Measurements from ENCODE around the gene PKD2L1. TPM values are rescaled to one million over a fixed set of nuclear protein-coding genes. Genes with fewer than 3 reads are reported as not detected.
"Not testable (repeated sequence)": the region's sequence is repeated elsewhere in the genome, so short reads cannot be mapped to it uniquely, and the experiment has no call there.

Gene PKD2L1
- polyA plus RNA-seq, 1 donor (not counting 4 experiments of a cell fraction or from before 2014, with no cell fraction given), result not detected

DNA sequence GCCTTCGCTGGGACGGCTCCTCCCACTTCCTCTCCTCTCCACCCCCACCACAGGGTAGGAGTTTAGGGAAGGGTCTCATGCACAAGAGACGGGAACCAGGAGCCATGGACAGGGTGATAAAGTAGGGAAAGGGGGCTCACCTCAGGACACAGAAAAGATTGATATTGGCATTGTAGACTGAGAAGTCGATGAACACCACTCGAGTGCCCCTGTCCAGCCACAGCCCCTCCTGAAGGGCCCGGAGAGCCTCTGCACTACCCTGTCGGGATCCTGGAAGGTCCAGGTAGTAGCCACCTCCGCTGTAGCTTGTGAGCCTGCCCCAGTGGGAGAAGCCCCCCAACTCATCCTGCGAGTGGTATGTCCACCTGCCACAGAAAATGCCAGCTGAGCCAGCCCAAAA, 32.8 kb downstream of the PKD2L1 start:
- no peaks in the 10 kb centered on the region for H3K36me3 ChIP-seq (ENCODE audit: control insufficient read depth in 2 of 2, extremely low read depth in 1 of 2, insufficient read depth in 2 of 2, low read length in 2 of 2)
- dilution Hi-C loops (cut with MboI; ENCODE audit: extremely low pct_ligation_motif_present, low sequenced_read_pairs), result no loop called here
- no peaks in the 10 kb centered on the region for H3K4me1 ChIP-seq (ENCODE audit: control insufficient read depth, extremely low read depth, insufficient read depth, low read length)
- no peak for DNase-seq (ENCODE audit: low read depth, low spot score)
- H3K9me3 ChIP-seq (ENCODE audit: control insufficient read depth, low read depth, low read length), result no peaks in the 10 kb centered on the region
- no peak for TF ChIP-seq EZH2 (IDR thresholded peaks at IDR 0.05; ENCODE audit: low read length)
- TF ChIP-seq, protein P1, sequence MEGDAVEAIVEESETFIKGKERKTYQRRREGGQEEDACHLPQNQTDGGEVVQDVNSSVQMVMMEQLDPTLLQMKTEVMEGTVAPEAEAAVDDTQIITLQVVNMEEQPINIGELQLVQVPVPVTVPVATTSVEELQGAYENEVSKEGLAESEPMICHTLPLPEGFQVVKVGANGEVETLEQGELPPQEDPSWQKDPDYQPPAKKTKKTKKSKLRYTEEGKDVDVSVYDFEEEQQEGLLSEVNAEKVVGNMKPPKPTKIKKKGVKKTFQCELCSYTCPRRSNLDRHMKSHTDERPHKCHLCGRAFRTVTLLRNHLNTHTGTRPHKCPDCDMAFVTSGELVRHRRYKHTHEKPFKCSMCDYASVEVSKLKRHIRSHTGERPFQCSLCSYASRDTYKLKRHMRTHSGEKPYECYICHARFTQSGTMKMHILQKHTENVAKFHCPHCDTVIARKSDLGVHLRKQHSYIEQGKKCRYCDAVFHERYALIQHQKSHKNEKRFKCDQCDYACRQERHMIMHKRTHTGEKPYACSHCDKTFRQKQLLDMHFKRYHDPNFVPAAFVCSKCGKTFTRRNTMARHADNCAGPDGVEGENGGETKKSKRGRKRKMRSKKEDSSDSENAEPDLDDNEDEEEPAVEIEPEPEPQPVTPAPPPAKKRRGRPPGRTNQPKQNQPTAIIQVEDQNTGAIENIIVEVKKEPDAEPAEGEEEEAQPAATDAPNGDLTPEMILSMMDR (optimal IDR thresholded peaks at IDR 0.05 in 1 of 3, IDR thresholded peaks at IDR 0.05 in 1 of 3, conservative IDR thresholded peaks at IDR 0.05 in 1 of 3; ENCODE audit: extremely low read depth in 1 of 3, insufficient read depth in 2 of 3, low read length in 3 of 3), result no peak
- no peak overlapping the region for H3K4me2 ChIP-seq (ENCODE audit: control insufficient read depth, extremely low read depth, insufficient read depth, low read depth, low read length)
- no peaks in the 10 kb centered on the region for H4K20me1 ChIP-seq (ENCODE audit: control insufficient read depth, extremely low read depth, insufficient read depth, low read length)
- no peaks in the 10 kb centered on the region for H3K9me1 ChIP-seq (ENCODE audit: control insufficient read depth, extremely low read depth, insufficient read depth, low read length)
- H3K27me3 ChIP-seq (ENCODE audit: control insufficient read depth, extremely low read depth, insufficient read depth, low read length), result peaks cover 5% of the 10 kb centered on the region
- no peak overlapping the region for H3K27ac ChIP-seq (ENCODE audit: control insufficient read depth, insufficient read depth, low read length)
- H3K9ac ChIP-seq (ENCODE audit: control insufficient read depth, extremely low read depth, insufficient read depth, low read length), result no peak overlapping the region
- no peaks in the 10 kb centered on the region for H3K79me2 ChIP-seq (ENCODE audit: control insufficient read depth, insufficient read depth, low read length)
- no peak overlapping the region for H2AFZ ChIP-seq (ENCODE audit: control insufficient read depth, low read length)
- H3K4me3 ChIP-seq (ENCODE audit: control insufficient read depth in 2 of 3, extremely low read depth in 1 of 3, insufficient read depth in 2 of 3, low read depth in 1 of 3, low read length in 3 of 3), result no peak overlapping the region
- no peak for FAIRE-seq

DNA sequence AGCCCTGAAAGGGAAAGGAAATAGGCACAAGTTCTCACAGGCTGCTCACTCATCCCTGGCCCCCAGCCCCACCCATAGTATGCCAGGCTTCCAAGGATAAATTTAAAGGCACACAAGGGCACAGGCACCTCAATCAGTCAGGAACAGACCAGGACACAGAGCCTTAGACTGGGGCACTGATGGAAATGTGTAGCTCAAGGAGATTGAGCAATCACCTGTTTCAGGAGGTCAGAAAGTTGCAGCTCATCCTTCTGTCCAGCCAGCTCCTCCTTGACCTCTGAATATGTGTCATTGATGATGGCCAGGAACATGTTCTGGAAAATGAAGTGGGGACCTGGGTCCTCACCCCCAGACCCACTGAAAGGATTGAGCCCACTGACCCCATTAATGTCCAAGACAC, 37.0 kb downstream of the PKD2L1 start:
- Histone ChIP-seq H3K9ac (ENCODE audit: control insufficient read depth, extremely low read depth, insufficient read depth, low read length) (no peak overlapping the region), H4K20me1 (ENCODE audit: control insufficient read depth, extremely low read depth, insufficient read depth, low read length) (no peaks in the 10 kb centered on the region), H3K4me1 (ENCODE audit: control insufficient read depth, extremely low read depth, insufficient read depth, low read length) (no peaks in the 10 kb centered on the region), H3K9me3 (ENCODE audit: control insufficient read depth, low read depth, low read length) (no peaks in the 10 kb centered on the region), H3K4me3 (ENCODE audit: control insufficient read depth in 2 of 3, extremely low read depth in 1 of 3, insufficient read depth in 2 of 3, low read depth in 1 of 3, low read length in 3 of 3) (no peak overlapping the region), H3K4me2 (ENCODE audit: control insufficient read depth, extremely low read depth, insufficient read depth, low read depth, low read length) (no peak overlapping the region), H3K36me3 (ENCODE audit: control insufficient read depth in 2 of 2, extremely low read depth in 1 of 2, insufficient read depth in 2 of 2, low read length in 2 of 2) (no peaks in the 10 kb centered on the region), H3K27me3 (ENCODE audit: control insufficient read depth, extremely low read depth, insufficient read depth, low read length) (peaks cover 5% of the 10 kb centered on the region), H3K9me1 (ENCODE audit: control insufficient read depth, extremely low read depth, insufficient read depth, low read length) (no peaks in the 10 kb centered on the region), H2AFZ (ENCODE audit: control insufficient read depth, low read length) (no peak overlapping the region), H3K27ac (ENCODE audit: control insufficient read depth, insufficient read depth, low read length) (no peak overlapping the region), H3K79me2 (ENCODE audit: control insufficient read depth, insufficient read depth, low read length) (no peaks in the 10 kb centered on the region)
- DNase-seq (ENCODE audit: low read depth, low spot score) (no peak), FAIRE-seq (no peak)
- no peak for TF ChIP-seq EZH2 (IDR thresholded peaks at IDR 0.05; ENCODE audit: low read length)
- TF ChIP-seq, protein P1 (optimal IDR thresholded peaks at IDR 0.05 in 1 of 3, IDR thresholded peaks at IDR 0.05 in 1 of 3, conservative IDR thresholded peaks at IDR 0.05 in 1 of 3; ENCODE audit: extremely low read depth in 1 of 3, insufficient read depth in 2 of 3, low read length in 3 of 3), result no peak
- dilution Hi-C loops (cut with MboI; ENCODE audit: extremely low pct_ligation_motif_present, low sequenced_read_pairs), result no loop called here

DNA sequence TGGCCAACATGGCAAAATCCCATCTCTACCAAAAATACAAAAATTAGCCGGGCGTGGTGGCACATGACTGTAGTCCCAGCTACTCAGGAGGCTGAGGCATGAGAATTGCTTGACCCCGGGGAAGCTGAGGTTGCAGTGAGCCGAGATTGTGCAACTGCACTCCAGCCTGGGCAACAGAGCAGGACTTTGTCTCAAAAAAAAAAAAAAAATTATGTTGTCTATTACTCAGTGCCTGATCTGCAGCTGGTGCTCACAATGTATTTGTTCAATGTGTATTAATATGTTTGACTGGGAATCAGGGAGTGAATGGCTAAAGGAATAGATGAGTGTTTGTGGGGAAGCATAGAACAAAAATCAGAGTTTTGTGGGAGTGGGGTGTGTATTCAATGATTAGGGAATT, 37.7 kb downstream of the PKD2L1 start:
- H3K4me3 ChIP-seq (ENCODE audit: control insufficient read depth in 2 of 3, extremely low read depth in 1 of 3, insufficient read depth in 2 of 3, low read depth in 1 of 3, low read length in 3 of 3); H3K79me2 ChIP-seq (ENCODE audit: control insufficient read depth, insufficient read depth, low read length); H3K36me3 ChIP-seq (ENCODE audit: control insufficient read depth in 2 of 2, extremely low read depth in 1 of 2, insufficient read depth in 2 of 2, low read length in 2 of 2); H3K27ac ChIP-seq (ENCODE audit: control insufficient read depth, insufficient read depth, low read length); FAIRE-seq; H3K9me1 ChIP-seq (ENCODE audit: control insufficient read depth, extremely low read depth, insufficient read depth, low read length); H3K27me3 ChIP-seq (ENCODE audit: control insufficient read depth, extremely low read depth, insufficient read depth, low read length); H2AFZ ChIP-seq (ENCODE audit: control insufficient read depth, low read length); H3K4me2 ChIP-seq (ENCODE audit: control insufficient read depth, extremely low read depth, insufficient read depth, low read depth, low read length); H3K9ac ChIP-seq (ENCODE audit: control insufficient read depth, extremely low read depth, insufficient read depth, low read length); H3K9me3 ChIP-seq (ENCODE audit: control insufficient read depth, low read depth, low read length); H4K20me1 ChIP-seq (ENCODE audit: control insufficient read depth, extremely low read depth, insufficient read depth, low read length); dilution Hi-C loops (cut with MboI; ENCODE audit: extremely low pct_ligation_motif_present, low sequenced_read_pairs); H3K4me1 ChIP-seq (ENCODE audit: control insufficient read depth, extremely low read depth, insufficient read depth, low read length); DNase-seq (ENCODE audit: low read depth, low spot score): not testable (repeated sequence)

Measured in keratinocyte (primary cell).